Measurements from ENCODE around the gene NAA50. TPM values are rescaled to one million over a fixed set of nuclear protein-coding genes. Genes with fewer than 3 reads are reported as not detected.

The NAA50 gene
- total and polyA plus RNA-seq, 2 donors, result 81.9 to 108 TPM

GRCh38 chr3:113753376-113753985 lies 7.4 kb upstream of the NAA50 start:
- no peaks in the 10 kb centered on the region for H3K36me3 ChIP-seq (ENCODE audit: insufficient read depth)
- H3K4me1 ChIP-seq (ENCODE audit: insufficient read depth), result no peaks in the 10 kb centered on the region
- no peak overlapping the region for H3K4me3 ChIP-seq (ENCODE audit: low read depth, low read length)
- no peak for DNase-seq (ENCODE audit: extremely low spot score)
- 67% methylated on average over 4 of the region's 4 CpGs for WGBS
- H3K27ac ChIP-seq (ENCODE audit: low read depth), result no peak overlapping the region

DNA sequence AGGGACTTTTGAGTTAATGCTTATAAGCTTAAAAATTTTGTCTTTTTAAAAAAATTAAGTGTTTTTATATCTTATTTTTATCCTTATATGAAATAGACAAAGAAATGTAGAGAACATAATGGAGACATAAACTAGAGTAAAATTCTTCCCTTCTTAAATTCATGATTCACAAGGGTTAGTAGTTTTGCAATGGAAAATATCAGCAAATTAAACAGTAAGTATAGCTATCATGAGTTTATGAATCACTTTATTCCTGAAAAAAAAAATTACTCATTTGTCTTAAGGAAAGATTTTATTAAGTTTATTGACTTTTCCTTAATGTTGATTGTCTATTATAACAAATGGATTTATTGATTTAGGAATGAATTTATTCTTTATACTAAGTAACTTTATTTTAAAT lies 5.1 kb upstream of the NAA50 start:
- DNase-seq (ENCODE audit: extremely low spot score), result no peak
- Histone ChIP-seq H3K36me3 (ENCODE audit: insufficient read depth) (no peaks in the 10 kb centered on the region), H3K27ac (ENCODE audit: low read depth) (no peak overlapping the region), H3K4me1 (ENCODE audit: insufficient read depth) (no peaks in the 10 kb centered on the region), H3K4me3 (ENCODE audit: low read depth, low read length) (no peak overlapping the region)

DNA sequence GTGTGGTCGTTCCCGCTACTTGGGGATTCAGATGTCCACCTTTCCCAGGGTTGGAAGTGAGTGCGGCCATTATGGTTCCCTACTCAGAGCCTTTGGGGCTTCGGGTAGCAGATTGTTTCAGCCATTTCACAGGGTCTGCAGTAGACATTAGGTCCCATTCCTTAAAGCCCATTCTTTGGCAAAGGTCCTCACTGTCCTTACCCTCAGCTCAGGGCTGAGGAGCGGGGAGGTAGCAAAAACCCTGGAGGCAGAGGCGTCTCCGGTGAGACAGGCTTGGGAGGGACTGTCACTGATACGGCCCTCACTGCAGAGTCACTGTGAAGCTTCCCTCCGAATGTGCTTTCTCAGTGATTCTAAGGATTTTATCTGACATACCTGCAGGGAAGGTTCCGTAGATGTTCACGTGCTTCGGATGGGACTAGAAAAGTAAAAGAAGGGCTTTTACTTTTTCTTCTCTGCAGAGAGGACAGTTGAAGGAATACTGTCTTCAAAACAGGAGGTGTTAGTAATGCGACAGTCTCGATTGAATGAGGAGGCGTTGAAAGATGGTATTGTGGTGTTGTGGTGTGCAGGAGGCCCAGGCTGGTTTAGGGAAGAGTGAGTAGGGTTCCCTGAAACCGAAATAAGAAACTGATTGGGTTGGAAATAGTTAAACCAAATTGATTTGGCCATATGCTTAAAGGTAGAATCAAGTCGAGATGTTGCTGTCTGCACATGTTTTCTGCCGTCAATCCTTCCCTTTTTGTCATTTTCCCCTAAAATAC lies 1.4 kb upstream of the NAA50 start:
- no peak for DNase-seq (ENCODE audit: extremely low spot score)
- no peaks in the 10 kb centered on the region for H3K36me3 ChIP-seq (ENCODE audit: insufficient read depth)
- 2% methylated on average over 18 of the region's 18 CpGs for WGBS
- H3K27ac ChIP-seq (ENCODE audit: low read depth), result peak overlapping the region; percentile 39
- H3K4me3 ChIP-seq (ENCODE audit: low read depth, low read length), result peak overlapping the region; percentile 57
- no peaks in the 10 kb centered on the region for H3K4me1 ChIP-seq (ENCODE audit: insufficient read depth)

DNA sequence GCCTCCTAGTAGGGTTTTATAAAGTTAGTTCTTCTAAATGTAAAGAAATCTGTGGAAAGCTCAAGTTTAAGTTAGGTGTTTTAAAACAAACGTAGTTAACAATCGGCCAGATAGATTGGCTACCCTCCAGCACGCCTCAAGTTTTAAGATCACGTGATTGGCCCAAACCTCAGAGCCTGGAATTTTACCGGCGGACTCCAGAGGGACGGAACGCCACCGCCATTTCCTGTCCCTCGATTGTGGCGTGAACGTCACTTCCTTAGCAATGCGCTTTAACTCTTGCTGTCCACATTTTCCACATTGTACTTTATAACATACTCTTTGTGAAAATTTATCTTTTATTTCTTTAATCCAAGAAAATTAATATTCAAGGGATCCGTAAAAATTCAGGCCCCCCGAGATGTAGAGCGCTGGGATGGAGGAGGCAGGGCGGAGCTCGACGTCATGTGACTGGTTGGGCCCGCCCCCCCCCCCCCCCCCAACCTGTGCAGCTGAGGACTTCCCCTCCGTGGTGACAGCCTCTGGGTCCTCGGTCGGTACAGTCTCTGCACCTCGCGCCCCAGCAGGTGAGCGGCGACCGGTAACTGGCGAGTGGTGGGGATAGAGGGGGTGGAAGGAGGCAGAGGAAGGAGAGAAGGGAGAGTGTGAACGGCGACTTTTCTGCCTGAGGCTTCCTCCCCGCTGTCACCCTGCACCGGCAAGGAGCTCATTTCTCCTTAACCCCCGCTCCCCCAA lies 666 bp upstream of the NAA50 start, which contains the start of gene ATP6V1A:
Gene ATP6V1A (plus strand): TSS at position 488 of the 735 bp plus-strand sequence. CDS start 31,719 bp downstream, outside the sequence.
- Histone ChIP-seq H3K36me3 (ENCODE audit: insufficient read depth) (no peaks in the 10 kb centered on the region), H3K27ac (ENCODE audit: low read depth) (peak within 1 kb of the TSS; percentile 91), H3K4me3 (ENCODE audit: low read depth, low read length) (peak within 1 kb of the TSS; percentile 57), H3K4me1 (ENCODE audit: insufficient read depth) (no peaks in the 10 kb centered on the region)
- peak; percentile 95 for DNase-seq (ENCODE audit: extremely low spot score)
- WGBS, result under 1% methylated on average over 34 of the region's 34 CpGs

GRCh38 chr3:113744941-113745755 lies 901 bp downstream of the NAA50 start:
- Histone ChIP-seq H3K27ac (ENCODE audit: low read depth) (peak overlapping the region; percentile 69), H3K4me1 (ENCODE audit: insufficient read depth) (no peaks in the 10 kb centered on the region), H3K4me3 (ENCODE audit: low read depth, low read length) (peak overlapping the region; percentile 57), H3K36me3 (ENCODE audit: insufficient read depth) (no peaks in the 10 kb centered on the region)
- DNase-seq (ENCODE audit: extremely low spot score), result peak; percentile 80
- under 1% methylated on average over 35 of the region's 35 CpGs for WGBS

GRCh38 chr3:113743006-113743630 lies 2.9 kb downstream of the NAA50 start:
- Histone ChIP-seq H3K4me1 (ENCODE audit: insufficient read depth) (no peaks in the 10 kb centered on the region), H3K27ac (ENCODE audit: low read depth) (no peak overlapping the region), H3K36me3 (ENCODE audit: insufficient read depth) (no peaks in the 10 kb centered on the region), H3K4me3 (ENCODE audit: low read depth, low read length) (no peak overlapping the region)
- no peak for DNase-seq (ENCODE audit: extremely low spot score)
- WGBS, result 74% methylated on average over 7 of the region's 7 CpGs

DNA sequence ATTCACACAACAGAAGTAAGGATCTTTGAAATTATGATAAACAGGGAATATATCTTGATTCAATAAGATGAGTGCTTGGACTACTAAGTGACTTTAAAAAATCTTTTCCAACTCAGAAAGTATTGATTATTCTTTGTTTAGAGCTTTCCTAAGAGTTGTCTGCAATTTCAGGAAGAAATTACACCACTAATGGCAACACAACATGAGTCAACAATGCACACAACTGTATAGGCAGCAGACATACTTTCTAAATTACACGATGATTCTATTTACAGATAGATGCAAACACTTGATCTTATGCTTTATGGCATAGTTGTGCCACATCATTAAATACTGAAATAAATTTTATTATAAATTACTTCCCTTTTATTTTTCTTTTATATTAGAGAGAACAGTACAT lies 4.4 kb downstream of the NAA50 start:
- Histone ChIP-seq H3K36me3 (ENCODE audit: insufficient read depth) (no peaks in the 10 kb centered on the region), H3K4me3 (ENCODE audit: low read depth, low read length) (no peak overlapping the region), H3K4me1 (ENCODE audit: insufficient read depth) (no peaks in the 10 kb centered on the region), H3K27ac (ENCODE audit: low read depth) (no peak overlapping the region)
- no peak for DNase-seq (ENCODE audit: extremely low spot score)
- 80% methylated on average over 1 of the region's 1 CpG for WGBS

DNA sequence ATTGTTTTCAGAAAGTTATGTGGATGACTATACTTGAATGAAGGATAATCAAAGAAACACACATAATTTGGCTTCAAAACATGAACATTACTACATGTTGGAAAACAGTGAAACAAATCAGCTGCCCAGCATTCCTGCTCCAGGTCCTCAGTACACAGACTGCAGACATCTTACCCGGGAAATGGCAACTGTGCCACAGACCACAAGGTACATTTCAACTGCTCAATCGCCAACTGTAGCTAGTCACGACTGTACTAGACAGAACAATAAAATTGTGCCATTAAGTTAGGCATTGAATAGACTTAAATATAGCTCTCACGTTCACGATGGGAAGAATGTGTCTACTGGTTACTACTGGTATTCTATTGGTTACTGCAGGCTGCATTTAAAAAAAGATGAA lies 5.0 kb downstream of the NAA50 start:
- H3K4me3 ChIP-seq (ENCODE audit: low read depth, low read length), result no peak overlapping the region
- H3K4me1 ChIP-seq (ENCODE audit: insufficient read depth), result no peaks in the 10 kb centered on the region
- H3K27ac ChIP-seq (ENCODE audit: low read depth), result no peak overlapping the region
- 71% methylated on average over 5 of the region's 5 CpGs for WGBS
- no peak for DNase-seq (ENCODE audit: extremely low spot score)
- H3K36me3 ChIP-seq (ENCODE audit: insufficient read depth), result no peaks in the 10 kb centered on the region

DNA sequence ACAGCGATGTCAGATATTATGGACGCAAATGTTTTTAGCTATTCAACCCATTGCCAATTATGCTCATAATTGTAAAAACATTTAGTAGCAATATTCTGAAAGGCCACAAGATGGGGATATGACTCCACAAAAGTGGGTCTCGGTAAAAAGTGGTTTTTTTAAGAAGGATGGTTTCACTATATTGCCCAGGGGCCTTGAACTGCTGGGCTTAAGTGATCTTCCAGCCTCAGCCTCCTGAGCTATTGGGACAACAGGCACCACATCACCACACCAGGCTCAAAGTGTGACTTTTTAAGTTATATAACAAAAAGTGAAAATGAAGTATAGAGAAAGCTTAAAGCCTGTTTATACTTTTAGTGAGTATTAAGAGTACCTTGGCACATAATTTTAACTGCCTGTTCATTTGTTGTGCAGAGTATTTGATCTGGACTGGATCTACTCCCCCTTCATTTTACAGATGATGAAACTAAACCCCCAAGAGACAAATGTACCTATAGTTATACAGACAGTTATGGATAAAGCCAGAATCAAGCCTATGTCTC lies 9.4 kb downstream of the NAA50 start:
- peak; percentile 17 for DNase-seq (ENCODE audit: extremely low spot score)
- no peaks in the 10 kb centered on the region for H3K4me1 ChIP-seq (ENCODE audit: insufficient read depth)
- 11% methylated on average over 3 of the region's 3 CpGs for WGBS
- no peak overlapping the region for H3K4me3 ChIP-seq (ENCODE audit: low read depth, low read length)
- no peak overlapping the region for H3K27ac ChIP-seq (ENCODE audit: low read depth)
- no peaks in the 10 kb centered on the region for H3K36me3 ChIP-seq (ENCODE audit: insufficient read depth)

GRCh38 chr3:113731694-113732093 lies 14.4 kb downstream of the NAA50 start:
- H3K4me1 ChIP-seq (ENCODE audit: insufficient read depth), result no peaks in the 10 kb centered on the region
- H3K36me3 ChIP-seq (ENCODE audit: insufficient read depth), result peaks cover 2% of the 10 kb centered on the region
- H3K4me3 ChIP-seq (ENCODE audit: low read depth, low read length), result no peak overlapping the region
- no peak overlapping the region for H3K27ac ChIP-seq (ENCODE audit: low read depth)
- WGBS, result 49% methylated on average over 4 of the region's 4 CpGs
- no peak for DNase-seq (ENCODE audit: extremely low spot score)

DNA sequence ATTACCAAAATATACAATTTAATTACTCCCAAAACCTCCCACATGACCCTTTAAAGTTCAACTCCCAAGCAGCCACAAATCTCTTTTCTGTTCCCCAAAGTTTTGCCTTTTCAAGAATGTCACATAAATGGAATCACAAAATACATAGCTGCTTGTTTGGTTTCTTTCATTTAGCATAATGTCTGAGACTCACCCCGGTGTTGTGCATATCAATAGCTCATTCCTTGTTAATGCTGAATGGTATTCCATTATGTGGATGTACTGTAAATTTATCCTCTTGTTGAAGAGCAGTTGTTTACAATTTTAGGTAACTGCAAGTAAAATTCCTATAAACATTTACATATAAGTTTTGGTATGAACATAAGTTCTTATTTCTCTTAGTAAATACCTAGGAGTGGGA lies 15.5 kb downstream of the NAA50 start:
- no peak overlapping the region for H3K27ac ChIP-seq (ENCODE audit: low read depth)
- no peaks in the 10 kb centered on the region for H3K4me1 ChIP-seq (ENCODE audit: insufficient read depth)
- H3K4me3 ChIP-seq (ENCODE audit: low read depth, low read length), result no peak overlapping the region
- DNase-seq (ENCODE audit: extremely low spot score), result no peak
- 78% methylated on average over 1 of the region's 1 CpG for WGBS
- peaks cover 2% of the 10 kb centered on the region for H3K36me3 ChIP-seq (ENCODE audit: insufficient read depth)

DNA sequence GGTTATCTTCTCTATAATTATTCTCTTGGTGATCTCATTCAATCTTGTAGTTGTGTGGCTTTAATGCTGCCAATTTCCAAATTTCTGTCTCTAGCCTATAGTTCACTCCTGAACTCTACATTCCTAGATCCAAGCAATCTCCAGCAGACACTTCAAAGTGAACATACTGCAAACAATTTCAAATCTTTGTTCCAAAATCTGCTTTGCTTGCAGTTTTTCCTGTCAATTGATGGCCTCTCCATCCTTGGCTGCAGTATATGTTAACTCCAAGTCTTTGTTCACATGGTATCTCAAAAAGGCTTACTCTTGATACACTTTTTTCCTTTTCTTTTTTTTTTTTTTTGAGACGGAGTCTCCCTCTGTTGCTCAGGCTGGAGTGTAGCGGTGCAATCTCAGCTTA lies 17.4 kb downstream of the NAA50 start:
- H3K4me1 ChIP-seq (ENCODE audit: insufficient read depth), result no peaks in the 10 kb centered on the region
- DNase-seq (ENCODE audit: extremely low spot score), result no peak
- H3K27ac ChIP-seq (ENCODE audit: low read depth), result no peak overlapping the region
- H3K36me3 ChIP-seq (ENCODE audit: insufficient read depth), result peaks cover 2% of the 10 kb centered on the region
- no peak overlapping the region for H3K4me3 ChIP-seq (ENCODE audit: low read depth, low read length)
- 93% methylated on average over 2 of the region's 2 CpGs for WGBS

- Histone ChIP-seq H3K27ac (ENCODE audit: low read depth) (no peak overlapping the region), H3K36me3 (ENCODE audit: insufficient read depth) (peaks cover 3% of the 10 kb centered on the region), H3K4me1 (ENCODE audit: insufficient read depth) (no peaks in the 10 kb centered on the region), H3K4me3 (ENCODE audit: low read depth, low read length) (no peak overlapping the region)
- WGBS, result 75% methylated on average over 3 of the region's 3 CpGs
- DNase-seq (ENCODE audit: extremely low spot score), result no peak
Measured at GRCh38 chr3:113721636-113722035, 24.4 kb downstream of the NAA50 start.

Data from urinary bladder (tissue), 4 donors.